ENCODE data around the gene DNMT3A. TPM values are rescaled to one million over a fixed set of nuclear protein-coding genes. Genes with fewer than 3 reads are reported as not detected.

DNMT3A gene
- total and polyA plus RNA-seq, 2 of the 8 experiments (the other 6 are each of a cell fraction or from before 2014, with no cell fraction given) = 33.6 to 178 TPM

DNA sequence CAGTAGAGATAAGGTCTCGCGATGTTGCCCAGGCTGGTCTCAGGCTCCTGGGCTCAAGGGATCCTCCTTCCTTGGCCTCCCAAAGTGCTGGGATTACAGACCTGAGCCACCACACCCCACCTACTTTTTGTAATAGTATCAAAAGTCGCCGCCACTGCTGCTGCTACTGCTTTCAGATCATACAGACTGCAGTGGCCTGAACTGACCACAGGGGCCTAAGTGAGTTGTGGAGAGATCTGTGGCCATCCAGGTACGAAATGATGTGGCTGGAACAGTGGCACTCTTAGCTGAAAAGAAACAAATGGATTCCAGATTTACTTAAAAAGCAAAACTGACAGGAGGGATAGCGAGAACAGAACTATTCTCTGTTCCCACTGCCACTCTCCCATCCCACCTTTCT, 140.5 kb downstream of the DNMT3A start:
- H2BK120ac ChIP-seq (replicated peaks; ENCODE audit: low read depth, low read length) = no peak overlapping the region
- H2BK12ac ChIP-seq (ENCODE audit: low read depth, low read length) = no peak overlapping the region
- no peak overlapping the region for H3K4me2 ChIP-seq (ENCODE audit: insufficient read depth in 1 of 2, low read depth in 2 of 2, low read length in 2 of 2)
- H3K79me2 ChIP-seq (ENCODE audit: control insufficient read depth in 1 of 2, insufficient read depth in 2 of 2, low read length in 2 of 2) = no peaks in the 10 kb centered on the region
- H4K91ac ChIP-seq (replicated peaks; ENCODE audit: insufficient read length, low read length) = no peak overlapping the region
- ChIA-PET CTCF (ENCODE audit: partially characterized antibody) (interaction anchor here (0.9 to 1.1 kb wide), 3 partner anchors 20 to 132 kb away, joined by 3 to 6 read pairs (median 4); no protein-coding TSS in a partner anchor), POLR2A (ENCODE audit: partially characterized antibody) (interaction anchor here (1.2 kb wide), 1 partner anchor 28 kb away, joined by 4 read pairs; no protein-coding TSS in a partner anchor)
- no peaks in the 10 kb centered on the region; a peak in 2 of 7 replicates for H3K4me1 ChIP-seq (replicated peaks in 1 of 4; ENCODE audit: control insufficient read depth in 3 of 4, insufficient read depth in 4 of 4, low read length in 3 of 4)
- H3K14ac ChIP-seq (ENCODE audit: insufficient read length) = no peak overlapping the region
- H3K36me3 ChIP-seq (ENCODE audit: control insufficient read depth in 2 of 4, insufficient read depth in 4 of 4, low read length in 3 of 4) = no peaks in the 10 kb centered on the region
- no peaks in the 10 kb centered on the region for H3K27me3 ChIP-seq (replicated peaks in 1 of 4; ENCODE audit: control insufficient read depth in 3 of 4, extremely low read depth in 1 of 4, insufficient read depth in 3 of 4, low read length in 3 of 4)
- no peak overlapping the region for H3K27ac ChIP-seq (ENCODE audit: low read depth, low read length)
- H2AK5ac ChIP-seq (ENCODE audit: low read depth, low read length) = no peak overlapping the region
- FAIRE-seq (no peak), DNase-seq (ENCODE audit: low read depth in 1 of 2, low spot score in 2 of 2) (no peak)
- no peak overlapping the region for H3K4me3 ChIP-seq (ENCODE audit: extremely low read depth in 1 of 4, insufficient read depth in 2 of 4, low read depth in 3 of 4, low read length in 4 of 4)
- H4K8ac ChIP-seq (ENCODE audit: extremely low read depth, insufficient read depth, low read length) = no peak overlapping the region
- no peak overlapping the region for H3K56ac ChIP-seq (replicated peaks; ENCODE audit: insufficient read length, low read depth, low read length)
- no peak overlapping the region for H2AFZ ChIP-seq (ENCODE audit: low read length)
- H2BK15ac ChIP-seq (ENCODE audit: low read length) = no peak overlapping the region
- H3K4ac ChIP-seq (replicated peaks; ENCODE audit: insufficient read length, low read depth, low read length) = no peak overlapping the region
- H3K23me2 ChIP-seq (ENCODE audit: low read depth, low read length) = no peaks in the 10 kb centered on the region
- 93% methylated on average over 6 of the region's 6 CpGs; no CpG with 5 or more reads in 1 of the 2 experiments for WGBS, 2 experiments (ENCODE audit: extremely low coverage in 1 of 2, insufficient coverage in 1 of 2, insufficient read length in 1 of 2, insufficient replicate concordance in 2 of 2, low coverage in 1 of 2, low lambda C conversion rate in 2 of 2, missing lambda C conversion rate in 1 of 2)
- no peak overlapping the region for H2BK20ac ChIP-seq (ENCODE audit: low read length)
- H4K5ac ChIP-seq (ENCODE audit: insufficient read length, low read depth, low read length) = no peak overlapping the region
- H2BK5ac ChIP-seq (ENCODE audit: low read depth, low read length) = no peak overlapping the region
- no peak overlapping the region for H3K18ac ChIP-seq (ENCODE audit: extremely low read depth, low read length)
- no peak overlapping the region for H3K23ac ChIP-seq (ENCODE audit: insufficient read length)
- no peaks in the 10 kb centered on the region for H4K20me1 ChIP-seq (replicated peaks in 1 of 2; ENCODE audit: control insufficient read depth in 1 of 2, insufficient read depth in 2 of 2, low read length in 2 of 2)
- no peak overlapping the region for H3K9ac ChIP-seq (replicated peaks in 1 of 4; ENCODE audit: extremely low read depth in 1 of 4, low read depth in 3 of 4, low read length in 3 of 4)
- no peak for TF ChIP-seq CHD2 (IDR thresholded peaks at IDR 0.05; ENCODE audit: low read length)
- peak; percentile 18 to 24; a peak in 1 of 4 replicates for TF ChIP-seq RAD21 (IDR thresholded peaks at IDR 0.05 in 1 of 2, conservative IDR thresholded peaks at IDR 0.05 in 1 of 2; ENCODE audit: low read depth in 2 of 2, low read length in 2 of 2)
- no peak for TF ChIP-seq BCL11A (IDR thresholded peaks at IDR 0.05; ENCODE audit: low read depth in 2 of 2, low read length in 2 of 2)
- TF ChIP-seq, protein P1, sequence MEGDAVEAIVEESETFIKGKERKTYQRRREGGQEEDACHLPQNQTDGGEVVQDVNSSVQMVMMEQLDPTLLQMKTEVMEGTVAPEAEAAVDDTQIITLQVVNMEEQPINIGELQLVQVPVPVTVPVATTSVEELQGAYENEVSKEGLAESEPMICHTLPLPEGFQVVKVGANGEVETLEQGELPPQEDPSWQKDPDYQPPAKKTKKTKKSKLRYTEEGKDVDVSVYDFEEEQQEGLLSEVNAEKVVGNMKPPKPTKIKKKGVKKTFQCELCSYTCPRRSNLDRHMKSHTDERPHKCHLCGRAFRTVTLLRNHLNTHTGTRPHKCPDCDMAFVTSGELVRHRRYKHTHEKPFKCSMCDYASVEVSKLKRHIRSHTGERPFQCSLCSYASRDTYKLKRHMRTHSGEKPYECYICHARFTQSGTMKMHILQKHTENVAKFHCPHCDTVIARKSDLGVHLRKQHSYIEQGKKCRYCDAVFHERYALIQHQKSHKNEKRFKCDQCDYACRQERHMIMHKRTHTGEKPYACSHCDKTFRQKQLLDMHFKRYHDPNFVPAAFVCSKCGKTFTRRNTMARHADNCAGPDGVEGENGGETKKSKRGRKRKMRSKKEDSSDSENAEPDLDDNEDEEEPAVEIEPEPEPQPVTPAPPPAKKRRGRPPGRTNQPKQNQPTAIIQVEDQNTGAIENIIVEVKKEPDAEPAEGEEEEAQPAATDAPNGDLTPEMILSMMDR (IDR thresholded peaks at IDR 0.05; ENCODE audit: control extremely low read depth in 1 of 3, insufficient read depth in 1 of 3, low read depth in 1 of 3, low read length in 3 of 3) = peak in 2 of 3 experiments; percentile 35 to 49; a peak in 2 of 4 replicates
- no peak for TF ChIP-seq NANOG (IDR thresholded peaks at IDR 0.05; ENCODE audit: insufficient read depth, low read depth, low read length, poor library complexity, severe bottlenecking)
- TF ChIP-seq EGR1 (IDR thresholded peaks at IDR 0.05; ENCODE audit: borderline replicate concordance, low read depth, low read length) = peak; percentile 80
- H3K79me1 ChIP-seq (ENCODE audit: low read depth, low read length) = no peaks in the 10 kb centered on the region
- H3K9me3 ChIP-seq (ENCODE audit: insufficient read depth in 2 of 2, low read depth in 1 of 2, low read length in 1 of 2) = no peaks in the 10 kb centered on the region
